Prostate gland (tissue), 2 donors: ENCODE measurements around the gene SNPH. TPM values are rescaled to one million over a fixed set of nuclear protein-coding genes. Genes with fewer than 3 reads are reported as not detected.

Experiments used
- DNase-seq: peaks from one replicate; pipeline ENCODE4 v3.0.0-alpha.2; 2019; ENCODE audit warnings: low spot score
- H3K27ac ChIP-seq, 2 donors: fragments of 200-600 bp; sonication (generic); 2 replicates each; pipeline ENCODE4 v1.5.1; 2017 to 2019
- H3K27me3 ChIP-seq: fragments of 200-600 bp; sonication (generic); replicated peaks from 2 replicates; pipeline ENCODE4 v1.5.1; 2019; ENCODE audit not compliant: insufficient read depth
- H3K36me3 ChIP-seq, 2 donors: fragments of 200-600 bp; sonication (generic); 1 replicate in 1 of 2; 2 replicates in 1 of 2; pipeline versions ENCODE4 v1.5.1 to v1.8.1; 2017 to 2019
- H3K4me1 ChIP-seq: fragments of 200-600 bp; sonication (generic); replicated peaks from 2 replicates; pipeline ENCODE4 v1.5.1; 2019
- H3K4me3 ChIP-seq, 2 donors: fragments of 200-600 bp; sonication (generic); 2 replicates each; pipeline ENCODE4 v1.5.1; 2017 to 2019
- H3K9me3 ChIP-seq: fragments of 200-600 bp; sonication (generic); 2 replicates; pipeline ENCODE4 v1.5.1; 2017
- POLR2A ChIP-seq: fragments of 450-650 bp; IDR thresholded peaks from one replicate; pipeline ENCODE4 v1.6.1; 2016; ENCODE audit warnings: antibody characterized with exemption, mild to moderate bottlenecking
- POLR2AphosphoS5 ChIP-seq: sonication (generic); formaldehyde crosslinking; IDR thresholded peaks from one replicate; pipeline ENCODE4 v1.6.1; 2017; ENCODE audit warnings: antibody characterized with exemption
- WGBS: methylation state at CpG from one replicate; pipeline ENCODE4 v1.1.5; 2018; 5-methylcytosine and 5-hydroxymethylcytosine counted together
- intact Hi-C: fragments of 100-400 bp; cut with DNase I; formaldehyde crosslinking; loops from one replicate; pipeline ENCODE4 v1.14.2; 2022
- total RNA-seq, 2 donors: library from RNA; depleted of rRNA; stranded (reverse); fragments of >200 nt; gene quantifications; one replicate each; pipeline ENCODE4 v1.1.0, GENCODE V29; 2016
- TF ChIP-seq, protein P1 (sequence below), 4 experiments: fragments of 200-600 bp in 2 of 4; fragments of 450-650 bp in 2 of 4; sonication (generic) in 2 of 4; IDR thresholded peaks; 1 replicate in 3 of 4; 2 replicates in 1 of 4; pipeline ENCODE4 v1.5.1; 2016 to 2019; ENCODE audit warnings: antibody characterized with exemption in 4 of 4, mild to moderate bottlenecking in 2 of 4, moderate library complexity in 2 of 4

Gene SNPH
- total RNA-seq, 2 donors from 2014 or later: 4.5 to 12.3 TPM

DNA sequence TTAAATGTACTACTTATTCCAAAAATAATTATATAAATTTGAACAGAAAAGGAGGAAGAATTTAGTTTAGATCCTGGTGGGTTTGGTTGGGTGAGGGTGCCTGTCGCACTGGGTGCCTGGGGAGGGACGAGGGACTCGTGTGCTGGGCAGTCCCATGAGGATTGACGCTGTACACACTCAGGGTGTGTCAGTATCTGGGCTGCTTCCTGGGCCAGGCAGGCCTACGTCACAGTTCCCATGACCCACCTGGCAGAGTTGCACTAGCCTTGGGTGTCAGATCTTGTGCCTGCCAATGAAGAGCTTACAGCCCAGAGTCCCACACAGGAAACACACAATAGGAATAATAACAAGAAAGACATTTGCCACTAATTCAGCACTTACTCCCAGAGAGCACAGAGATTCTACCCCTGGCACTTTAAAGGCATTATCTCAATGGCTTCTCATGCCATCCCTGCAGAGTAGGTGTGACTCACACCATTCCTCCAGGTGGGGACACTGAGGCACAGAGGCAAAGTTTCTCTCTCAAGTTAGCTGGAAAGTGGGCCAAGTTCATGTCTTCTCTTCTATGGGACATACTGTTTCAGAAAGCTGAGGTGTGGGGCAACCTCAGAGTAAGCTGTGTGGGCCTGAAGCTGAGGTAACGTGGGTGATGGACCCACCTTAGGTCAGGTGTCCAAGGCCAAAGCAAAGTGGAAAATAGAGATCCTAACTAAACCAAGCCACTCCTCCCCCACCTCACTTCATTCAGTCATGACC lies 64.2 kb downstream of the SNPH start:
- no peak for DNase-seq
- intact Hi-C loops: no loop called here
- WGBS: 69% methylated on average over 6 of the region's 6 CpGs
- TF ChIP-seq POLR2A: no peak
- no peak for TF ChIP-seq POLR2AphosphoS5
- TF ChIP-seq, protein P1, sequence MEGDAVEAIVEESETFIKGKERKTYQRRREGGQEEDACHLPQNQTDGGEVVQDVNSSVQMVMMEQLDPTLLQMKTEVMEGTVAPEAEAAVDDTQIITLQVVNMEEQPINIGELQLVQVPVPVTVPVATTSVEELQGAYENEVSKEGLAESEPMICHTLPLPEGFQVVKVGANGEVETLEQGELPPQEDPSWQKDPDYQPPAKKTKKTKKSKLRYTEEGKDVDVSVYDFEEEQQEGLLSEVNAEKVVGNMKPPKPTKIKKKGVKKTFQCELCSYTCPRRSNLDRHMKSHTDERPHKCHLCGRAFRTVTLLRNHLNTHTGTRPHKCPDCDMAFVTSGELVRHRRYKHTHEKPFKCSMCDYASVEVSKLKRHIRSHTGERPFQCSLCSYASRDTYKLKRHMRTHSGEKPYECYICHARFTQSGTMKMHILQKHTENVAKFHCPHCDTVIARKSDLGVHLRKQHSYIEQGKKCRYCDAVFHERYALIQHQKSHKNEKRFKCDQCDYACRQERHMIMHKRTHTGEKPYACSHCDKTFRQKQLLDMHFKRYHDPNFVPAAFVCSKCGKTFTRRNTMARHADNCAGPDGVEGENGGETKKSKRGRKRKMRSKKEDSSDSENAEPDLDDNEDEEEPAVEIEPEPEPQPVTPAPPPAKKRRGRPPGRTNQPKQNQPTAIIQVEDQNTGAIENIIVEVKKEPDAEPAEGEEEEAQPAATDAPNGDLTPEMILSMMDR (IDR thresholded peaks at IDR 0.05): no peak
- Histone ChIP-seq H3K27me3 (no peaks in the 10 kb centered on the region), H3K27ac (no peak overlapping the region), H3K36me3 (no peaks in the 10 kb centered on the region), H3K4me1 (no peaks in the 10 kb centered on the region), H3K9me3 (no peaks in the 10 kb centered on the region), H3K4me3 (no peak overlapping the region)

DNA sequence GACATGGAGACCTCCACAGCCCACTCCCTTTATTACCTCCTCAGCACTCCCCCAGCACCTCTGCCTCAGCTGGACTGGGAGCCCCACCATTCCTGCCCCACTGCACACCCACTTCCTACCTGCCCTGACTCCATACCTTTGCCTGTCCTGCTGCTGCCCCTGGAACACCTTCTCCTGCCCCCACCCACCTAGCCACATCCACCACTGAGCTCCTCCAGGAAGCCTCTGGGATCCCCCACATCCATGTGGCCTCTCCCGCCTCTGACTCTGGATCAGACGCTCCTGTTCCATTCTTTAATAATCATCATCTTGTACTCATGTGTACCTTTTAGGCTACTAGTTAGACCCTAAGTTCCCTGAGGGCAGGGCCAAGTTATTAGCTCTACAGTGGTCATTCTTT lies 65.0 kb downstream of the SNPH start:
- 93% methylated on average over 2 of the region's 2 CpGs for WGBS
- intact Hi-C loops: no loop called here
- no peak overlapping the region for H3K27ac ChIP-seq
- no peaks in the 10 kb centered on the region for H3K4me1 ChIP-seq
- H3K4me3 ChIP-seq: no peak overlapping the region
- no peaks in the 10 kb centered on the region for H3K27me3 ChIP-seq
- no peak for DNase-seq
- no peaks in the 10 kb centered on the region for H3K36me3 ChIP-seq
- TF ChIP-seq POLR2AphosphoS5 (no peak), POLR2A (no peak)
- TF ChIP-seq, protein P1 (IDR thresholded peaks at IDR 0.05): no peak
- no peaks in the 10 kb centered on the region for H3K9me3 ChIP-seq

DNA sequence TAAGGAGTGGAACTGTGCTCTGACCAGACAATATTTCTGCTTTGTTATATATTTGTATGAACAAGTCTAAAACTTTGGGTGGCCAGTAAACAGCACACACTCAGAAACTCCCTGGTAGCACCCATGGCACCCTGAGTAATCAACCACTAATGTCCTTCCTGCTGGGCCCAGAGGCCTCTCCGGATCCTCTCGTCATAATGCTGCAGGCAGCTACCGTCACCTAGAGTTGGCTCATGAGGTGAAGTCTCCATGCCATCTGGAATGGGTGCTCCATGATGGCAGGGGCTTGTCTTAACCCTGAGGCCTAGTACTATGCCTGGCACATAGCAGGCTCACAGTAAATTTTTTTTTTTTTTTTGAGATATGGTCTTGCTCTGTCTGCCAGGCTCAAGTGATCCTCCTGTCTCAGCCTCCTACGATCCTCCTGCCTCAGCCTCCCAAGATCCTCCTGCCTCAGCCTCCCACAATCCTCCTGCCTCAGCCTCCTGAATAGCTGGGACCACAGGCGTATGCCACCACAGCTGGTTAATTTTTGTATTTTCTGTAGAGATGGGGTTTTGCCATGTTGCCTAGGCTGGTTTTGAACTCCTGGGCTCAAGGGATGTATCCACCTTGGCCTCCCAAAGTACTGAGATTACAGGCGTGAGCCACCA lies 65.8 kb downstream of the SNPH start:
- Histone ChIP-seq H3K27me3 (no peaks in the 10 kb centered on the region), H3K4me3 (no peak overlapping the region), H3K36me3 (no peaks in the 10 kb centered on the region), H3K9me3 (no peaks in the 10 kb centered on the region), H3K27ac (no peak overlapping the region), H3K4me1 (peaks cover 1% of the 10 kb centered on the region)
- WGBS: 89% methylated on average over 6 of the region's 6 CpGs
- no peak for DNase-seq
- TF ChIP-seq, protein P1 (IDR thresholded peaks at IDR 0.05): no peak
- TF ChIP-seq POLR2A (no peak), POLR2AphosphoS5 (no peak)
- intact Hi-C loops: no loop called here

- H3K4me3 ChIP-seq: no peak overlapping the region
- intact Hi-C loops: no loop called here
- no peaks in the 10 kb centered on the region for H3K9me3 ChIP-seq
These were observed 66.7 kb downstream of the SNPH start for GRCh38 chr20:1332749-1333300.

More at GRCh38 chr20:1332749-1333300, 66.7 kb downstream of the SNPH start:
- 96% methylated on average over 2 of the region's 2 CpGs for WGBS
- TF ChIP-seq POLR2A: no peak
- TF ChIP-seq, protein P1 (IDR thresholded peaks at IDR 0.05): no peak
- TF ChIP-seq POLR2AphosphoS5: no peak
- H3K27ac ChIP-seq: no peak overlapping the region
- no peaks in the 10 kb centered on the region for H3K36me3 ChIP-seq
- H3K4me1 ChIP-seq: peaks cover 8% of the 10 kb centered on the region
- DNase-seq: no peak
- no peaks in the 10 kb centered on the region for H3K27me3 ChIP-seq
